OCI-M1 (cell line): ENCODE measurements around the gene SNPH.

ENCODE experiments used
- DNase-seq: peaks from one replicate; lab custom pipeline; 2025; lab: John Stamatoyannopoulos, UW

Gene SNPH

GRCh38 chr20:1325173-1326030, 59.3 kb downstream of the SNPH start:
- peak; percentile 98 for DNase-seq

- no peak for DNase-seq
Measured at GRCh38 chr20:1326031-1326930, 60.2 kb downstream of the SNPH start.

GRCh38 chr20:1327241-1327653, 61.2 kb downstream of the SNPH start:
- peak; percentile 14 for DNase-seq

GRCh38 chr20:1327827-1328679, 62.0 kb downstream of the SNPH start:
- no peak for DNase-seq

- DNase-seq, result no peak
Measured at GRCh38 chr20:1328680-1329330, 62.7 kb downstream of the SNPH start, which contains the start of gene SDCBP2. TSS of gene SDCBP2 (minus strand) at chr20:1329139. CDS start at chr20:1320416, 8,723 bp downstream.

GRCh38 chr20:1330075-1330830, 64.2 kb downstream of the SNPH start:
- DNase-seq, result no peak

GRCh38 chr20:1331101-1331500, 65.0 kb downstream of the SNPH start:
- DNase-seq, result no peak

- DNase-seq, result no peak
Measured at GRCh38 chr20:1331801-1332453, 65.8 kb downstream of the SNPH start.

GRCh38 chr20:1332749-1333300, 66.7 kb downstream of the SNPH start:
- no peak for DNase-seq

GRCh38 chr20:1333462-1334369, 67.6 kb downstream of the SNPH start:
- no peak for DNase-seq

- DNase-seq, result no peak
Measured at GRCh38 chr20:1334370-1334731, 68.3 kb downstream of the SNPH start.

- DNase-seq, result peak; percentile 64
Measured at GRCh38 chr20:1334761-1335160, 68.7 kb downstream of the SNPH start.

- no peak for DNase-seq
Measured at GRCh38 chr20:1335961-1336698, 70.0 kb downstream of the SNPH start.

- no peak for DNase-seq
Measured at GRCh38 chr20:1336699-1337367, 70.7 kb downstream of the SNPH start.

GRCh38 chr20:1337441-1337840, 71.3 kb downstream of the SNPH start:
- DNase-seq, result no peak

GRCh38 chr20:1338096-1338495, 72.0 kb downstream of the SNPH start:
- no peak for DNase-seq

- no peak for DNase-seq
Measured at GRCh38 chr20:1338801-1339200, 72.7 kb downstream of the SNPH start.
